Measurements from ENCODE around the gene OLFML2B.

- no peak for TF ChIP-seq CTCF (IDR thresholded peaks at IDR 0.05; ENCODE audit: low read depth, low read length)
- TF ChIP-seq EZH2phosphoT487 (IDR thresholded peaks at IDR 0.05; ENCODE audit: low read depth) = no peak
Measured at GRCh38 chr1:161978011-161978790, 45.5 kb downstream of the OLFML2B start.

Data from OCI-LY3 (cell line).